Upper lobe of left lung (tissue), 4 donors: Measurements from ENCODE around the gene LRRK1.

Source experiments
- POLR2A ChIP-seq, 4 donors: fragments of 450-650 bp; IDR thresholded peaks; one replicate each; pipeline ENCODE4 v1.5.1; 2016 to 2017; ENCODE audit warnings: antibody characterized with exemption in 4 of 4, mild to moderate bottlenecking in 2 of 4
- TF ChIP-seq, protein P1 (sequence below), 6 experiments: fragments of 450-650 bp in 4 of 6; fragments of 200-600 bp in 2 of 6; sonication (generic) in 2 of 6; IDR thresholded peaks; one replicate each; pipeline ENCODE4 v1.5.1; 2016 to 2019; ENCODE audit warnings: antibody characterized with exemption in 6 of 6

DNA sequence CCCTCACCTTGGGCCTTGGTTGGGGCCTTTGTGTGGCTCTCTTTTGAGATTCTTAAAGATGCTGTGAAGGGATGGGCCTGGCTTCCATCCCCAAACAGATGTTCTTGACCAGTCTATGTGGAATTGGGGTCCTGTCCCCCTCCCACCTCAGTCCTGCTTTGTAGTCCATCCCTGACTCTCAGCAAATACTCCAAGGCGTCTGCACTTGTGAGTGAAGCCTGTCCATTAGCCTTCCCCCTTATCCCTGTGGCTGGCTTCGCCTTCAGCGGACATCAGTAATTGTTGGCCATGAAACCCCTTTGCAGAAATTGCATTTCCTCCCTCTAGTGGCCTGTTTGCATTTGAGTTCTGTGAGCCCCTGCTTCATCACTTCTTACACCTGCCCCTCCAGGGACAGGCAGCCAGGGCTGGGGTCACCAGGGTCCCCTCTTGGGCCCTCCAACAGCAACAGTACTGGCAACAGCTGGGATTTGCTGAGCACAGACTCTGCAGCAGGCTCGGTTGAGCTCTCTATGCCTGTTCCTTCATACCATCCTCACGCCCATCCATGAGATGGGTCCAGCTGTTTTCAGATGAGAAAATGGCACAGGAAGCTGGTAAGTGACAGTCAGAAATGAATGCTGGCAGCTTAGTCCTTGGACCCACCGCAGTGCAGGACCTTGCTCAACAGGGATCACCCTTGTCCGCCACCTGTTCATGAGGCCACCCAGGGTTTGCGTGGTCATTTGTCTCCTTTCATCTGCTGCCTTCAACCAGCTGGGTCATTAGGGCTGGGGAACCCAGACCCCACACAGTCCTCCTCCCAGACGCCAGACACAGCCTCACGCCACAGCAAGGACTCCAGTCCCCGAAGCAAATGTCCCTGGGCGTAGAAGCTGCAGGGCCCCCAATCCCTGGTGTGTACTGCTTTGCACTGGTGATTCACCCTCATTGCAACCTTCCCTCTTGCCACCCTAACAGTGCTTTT, 8.9 kb upstream of the LRRK1 start:
- TF ChIP-seq, protein P1, sequence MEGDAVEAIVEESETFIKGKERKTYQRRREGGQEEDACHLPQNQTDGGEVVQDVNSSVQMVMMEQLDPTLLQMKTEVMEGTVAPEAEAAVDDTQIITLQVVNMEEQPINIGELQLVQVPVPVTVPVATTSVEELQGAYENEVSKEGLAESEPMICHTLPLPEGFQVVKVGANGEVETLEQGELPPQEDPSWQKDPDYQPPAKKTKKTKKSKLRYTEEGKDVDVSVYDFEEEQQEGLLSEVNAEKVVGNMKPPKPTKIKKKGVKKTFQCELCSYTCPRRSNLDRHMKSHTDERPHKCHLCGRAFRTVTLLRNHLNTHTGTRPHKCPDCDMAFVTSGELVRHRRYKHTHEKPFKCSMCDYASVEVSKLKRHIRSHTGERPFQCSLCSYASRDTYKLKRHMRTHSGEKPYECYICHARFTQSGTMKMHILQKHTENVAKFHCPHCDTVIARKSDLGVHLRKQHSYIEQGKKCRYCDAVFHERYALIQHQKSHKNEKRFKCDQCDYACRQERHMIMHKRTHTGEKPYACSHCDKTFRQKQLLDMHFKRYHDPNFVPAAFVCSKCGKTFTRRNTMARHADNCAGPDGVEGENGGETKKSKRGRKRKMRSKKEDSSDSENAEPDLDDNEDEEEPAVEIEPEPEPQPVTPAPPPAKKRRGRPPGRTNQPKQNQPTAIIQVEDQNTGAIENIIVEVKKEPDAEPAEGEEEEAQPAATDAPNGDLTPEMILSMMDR (IDR thresholded peaks at IDR 0.05): no peak
- TF ChIP-seq POLR2A (IDR thresholded peaks at IDR 0.05): no peak
